Measurements from ENCODE around the gene PNMA8B.
A peak's percentile ranks its signal among the peaks of the same experiment; 100 is the strongest.

The PNMA8B gene

GRCh38 chr19:46487802-46488445 lies 7.7 kb downstream of the PNMA8B start (continued):
- TF ChIP-seq REST (tag by site-specific recombination; IDR thresholded peaks at IDR 0.05): no peak
- TF ChIP-seq ZNF214 (tag by site-specific recombination; IDR thresholded peaks at IDR 0.05; ENCODE audit: borderline replicate concordance): no peak
- TF ChIP-seq ZNF302 (tag by site-specific recombination; IDR thresholded peaks at IDR 0.05; ENCODE audit: low read depth): no peak
- TF ChIP-seq KLF1 (tag by site-specific recombination; IDR thresholded peaks at IDR 0.05): no peak
- TF ChIP-seq ZNF221 (tag by site-specific recombination; IDR thresholded peaks at IDR 0.05; ENCODE audit: borderline replicate concordance): no peak
- TF ChIP-seq OSR2 (tag by site-specific recombination; IDR thresholded peaks at IDR 0.05): no peak
- no peak for TF ChIP-seq ZNF248 (tag by site-specific recombination; IDR thresholded peaks at IDR 0.05)
- TF ChIP-seq ZSCAN23 (tag by site-specific recombination; IDR thresholded peaks at IDR 0.05): no peak
- no peak for TF ChIP-seq ZNF350 (tag by site-specific recombination; IDR thresholded peaks at IDR 0.05)
- no peak for TF ChIP-seq ZNF416 (tag by site-specific recombination; IDR thresholded peaks at IDR 0.05)
- TF ChIP-seq ZNF37A (tag by site-specific recombination; IDR thresholded peaks at IDR 0.05): no peak
- no peak; the same call in 1 of the 2 replicates for TF ChIP-seq GLIS1 (tag by site-specific recombination; IDR thresholded peaks at IDR 0.05)
- TF ChIP-seq, protein P1, sequence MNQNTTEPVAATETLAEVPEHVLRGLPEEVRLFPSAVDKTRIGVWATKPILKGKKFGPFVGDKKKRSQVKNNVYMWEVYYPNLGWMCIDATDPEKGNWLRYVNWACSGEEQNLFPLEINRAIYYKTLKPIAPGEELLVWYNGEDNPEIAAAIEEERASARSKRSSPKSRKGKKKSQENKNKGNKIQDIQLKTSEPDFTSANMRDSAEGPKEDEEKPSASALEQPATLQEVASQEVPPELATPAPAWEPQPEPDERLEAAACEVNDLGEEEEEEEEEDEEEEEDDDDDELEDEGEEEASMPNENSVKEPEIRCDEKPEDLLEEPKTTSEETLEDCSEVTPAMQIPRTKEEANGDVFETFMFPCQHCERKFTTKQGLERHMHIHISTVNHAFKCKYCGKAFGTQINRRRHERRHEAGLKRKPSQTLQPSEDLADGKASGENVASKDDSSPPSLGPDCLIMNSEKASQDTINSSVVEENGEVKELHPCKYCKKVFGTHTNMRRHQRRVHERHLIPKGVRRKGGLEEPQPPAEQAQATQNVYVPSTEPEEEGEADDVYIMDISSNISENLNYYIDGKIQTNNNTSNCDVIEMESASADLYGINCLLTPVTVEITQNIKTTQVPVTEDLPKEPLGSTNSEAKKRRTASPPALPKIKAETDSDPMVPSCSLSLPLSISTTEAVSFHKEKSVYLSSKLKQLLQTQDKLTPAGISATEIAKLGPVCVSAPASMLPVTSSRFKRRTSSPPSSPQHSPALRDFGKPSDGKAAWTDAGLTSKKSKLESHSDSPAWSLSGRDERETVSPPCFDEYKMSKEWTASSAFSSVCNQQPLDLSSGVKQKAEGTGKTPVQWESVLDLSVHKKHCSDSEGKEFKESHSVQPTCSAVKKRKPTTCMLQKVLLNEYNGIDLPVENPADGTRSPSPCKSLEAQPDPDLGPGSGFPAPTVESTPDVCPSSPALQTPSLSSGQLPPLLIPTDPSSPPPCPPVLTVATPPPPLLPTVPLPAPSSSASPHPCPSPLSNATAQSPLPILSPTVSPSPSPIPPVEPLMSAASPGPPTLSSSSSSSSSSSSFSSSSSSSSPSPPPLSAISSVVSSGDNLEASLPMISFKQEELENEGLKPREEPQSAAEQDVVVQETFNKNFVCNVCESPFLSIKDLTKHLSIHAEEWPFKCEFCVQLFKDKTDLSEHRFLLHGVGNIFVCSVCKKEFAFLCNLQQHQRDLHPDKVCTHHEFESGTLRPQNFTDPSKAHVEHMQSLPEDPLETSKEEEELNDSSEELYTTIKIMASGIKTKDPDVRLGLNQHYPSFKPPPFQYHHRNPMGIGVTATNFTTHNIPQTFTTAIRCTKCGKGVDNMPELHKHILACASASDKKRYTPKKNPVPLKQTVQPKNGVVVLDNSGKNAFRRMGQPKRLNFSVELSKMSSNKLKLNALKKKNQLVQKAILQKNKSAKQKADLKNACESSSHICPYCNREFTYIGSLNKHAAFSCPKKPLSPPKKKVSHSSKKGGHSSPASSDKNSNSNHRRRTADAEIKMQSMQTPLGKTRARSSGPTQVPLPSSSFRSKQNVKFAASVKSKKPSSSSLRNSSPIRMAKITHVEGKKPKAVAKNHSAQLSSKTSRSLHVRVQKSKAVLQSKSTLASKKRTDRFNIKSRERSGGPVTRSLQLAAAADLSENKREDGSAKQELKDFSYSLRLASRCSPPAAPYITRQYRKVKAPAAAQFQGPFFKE (tag by site-specific recombination; IDR thresholded peaks at IDR 0.05; ENCODE audit: borderline replicate concordance): no peak
- TF ChIP-seq ZSCAN30 (tag by site-specific recombination; IDR thresholded peaks at IDR 0.05): peak; percentile 41; the same call in 1 of the 2 replicates
- peak; percentile 40; the same call in 1 of the 2 replicates for TF ChIP-seq ZNF335 (tag by site-specific recombination; conservative IDR thresholded peaks at IDR 0.05)
- no peak for TF ChIP-seq GLI2 (tag by site-specific recombination; IDR thresholded peaks at IDR 0.05; ENCODE audit: borderline replicate concordance, low read depth)
- TF ChIP-seq ZNF585B (tag by site-specific recombination; IDR thresholded peaks at IDR 0.05): no peak
- no peak for TF ChIP-seq ZNF549 (tag by site-specific recombination; IDR thresholded peaks at IDR 0.05)
- peak; percentile 84 for TF ChIP-seq ZNF654 (tag by site-specific recombination; IDR thresholded peaks at IDR 0.05; ENCODE audit: low read depth)
- no peak for TF ChIP-seq MEIS1 (CRISPR knock-in tag; IDR thresholded peaks at IDR 0.05; ENCODE audit: borderline replicate concordance)
- TF ChIP-seq HIC1 (tag by site-specific recombination; IDR thresholded peaks at IDR 0.05): no peak
- TF ChIP-seq, protein P2, sequence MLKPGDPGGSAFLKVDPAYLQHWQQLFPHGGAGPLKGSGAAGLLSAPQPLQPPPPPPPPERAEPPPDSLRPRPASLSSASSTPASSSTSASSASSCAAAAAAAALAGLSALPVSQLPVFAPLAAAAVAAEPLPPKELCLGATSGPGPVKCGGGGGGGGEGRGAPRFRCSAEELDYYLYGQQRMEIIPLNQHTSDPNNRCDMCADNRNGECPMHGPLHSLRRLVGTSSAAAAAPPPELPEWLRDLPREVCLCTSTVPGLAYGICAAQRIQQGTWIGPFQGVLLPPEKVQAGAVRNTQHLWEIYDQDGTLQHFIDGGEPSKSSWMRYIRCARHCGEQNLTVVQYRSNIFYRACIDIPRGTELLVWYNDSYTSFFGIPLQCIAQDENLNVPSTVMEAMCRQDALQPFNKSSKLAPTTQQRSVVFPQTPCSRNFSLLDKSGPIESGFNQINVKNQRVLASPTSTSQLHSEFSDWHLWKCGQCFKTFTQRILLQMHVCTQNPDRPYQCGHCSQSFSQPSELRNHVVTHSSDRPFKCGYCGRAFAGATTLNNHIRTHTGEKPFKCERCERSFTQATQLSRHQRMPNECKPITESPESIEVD (tag by site-specific recombination; IDR thresholded peaks at IDR 0.05): no peak
- TF ChIP-seq, protein P3, sequence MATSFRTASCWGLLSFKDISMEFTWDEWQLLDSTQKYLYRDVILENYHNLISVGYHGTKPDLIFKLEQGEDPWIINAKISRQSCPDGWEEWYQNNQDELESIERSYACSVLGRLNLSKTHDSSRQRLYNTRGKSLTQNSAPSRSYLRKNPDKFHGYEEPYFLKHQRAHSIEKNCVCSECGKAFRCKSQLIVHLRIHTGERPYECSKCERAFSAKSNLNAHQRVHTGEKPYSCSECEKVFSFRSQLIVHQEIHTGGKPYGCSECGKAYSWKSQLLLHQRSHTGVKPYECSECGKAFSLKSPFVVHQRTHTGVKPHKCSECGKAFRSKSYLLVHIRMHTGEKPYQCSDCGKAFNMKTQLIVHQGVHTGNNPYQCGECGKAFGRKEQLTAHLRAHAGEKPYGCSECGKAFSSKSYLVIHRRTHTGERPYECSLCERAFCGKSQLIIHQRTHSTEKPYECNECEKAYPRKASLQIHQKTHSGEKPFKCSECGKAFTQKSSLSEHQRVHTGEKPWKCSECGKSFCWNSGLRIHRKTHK (tag by site-specific recombination; IDR thresholded peaks at IDR 0.05): no peak
- no peak for TF ChIP-seq KLF7 (tag by site-specific recombination; IDR thresholded peaks at IDR 0.05; ENCODE audit: borderline replicate concordance)
- no peak for TF ChIP-seq ZNF792 (tag by site-specific recombination; IDR thresholded peaks at IDR 0.05)
- no peak for TF ChIP-seq ZNF837 (tag by site-specific recombination; IDR thresholded peaks at IDR 0.05)

Measured in HEK293 (cell line).